ENCODE results near the gene LRP4. TPM values are rescaled to one million over a fixed set of nuclear protein-coding genes. Genes with fewer than 3 reads are reported as not detected.
A peak's percentile ranks its signal among the peaks of the same experiment; 100 is the strongest.
"Not testable (repeated sequence)": the region's sequence is repeated elsewhere in the genome, so short reads cannot be mapped to it uniquely, and the experiment has no call there.

The LRP4 gene, protein sequence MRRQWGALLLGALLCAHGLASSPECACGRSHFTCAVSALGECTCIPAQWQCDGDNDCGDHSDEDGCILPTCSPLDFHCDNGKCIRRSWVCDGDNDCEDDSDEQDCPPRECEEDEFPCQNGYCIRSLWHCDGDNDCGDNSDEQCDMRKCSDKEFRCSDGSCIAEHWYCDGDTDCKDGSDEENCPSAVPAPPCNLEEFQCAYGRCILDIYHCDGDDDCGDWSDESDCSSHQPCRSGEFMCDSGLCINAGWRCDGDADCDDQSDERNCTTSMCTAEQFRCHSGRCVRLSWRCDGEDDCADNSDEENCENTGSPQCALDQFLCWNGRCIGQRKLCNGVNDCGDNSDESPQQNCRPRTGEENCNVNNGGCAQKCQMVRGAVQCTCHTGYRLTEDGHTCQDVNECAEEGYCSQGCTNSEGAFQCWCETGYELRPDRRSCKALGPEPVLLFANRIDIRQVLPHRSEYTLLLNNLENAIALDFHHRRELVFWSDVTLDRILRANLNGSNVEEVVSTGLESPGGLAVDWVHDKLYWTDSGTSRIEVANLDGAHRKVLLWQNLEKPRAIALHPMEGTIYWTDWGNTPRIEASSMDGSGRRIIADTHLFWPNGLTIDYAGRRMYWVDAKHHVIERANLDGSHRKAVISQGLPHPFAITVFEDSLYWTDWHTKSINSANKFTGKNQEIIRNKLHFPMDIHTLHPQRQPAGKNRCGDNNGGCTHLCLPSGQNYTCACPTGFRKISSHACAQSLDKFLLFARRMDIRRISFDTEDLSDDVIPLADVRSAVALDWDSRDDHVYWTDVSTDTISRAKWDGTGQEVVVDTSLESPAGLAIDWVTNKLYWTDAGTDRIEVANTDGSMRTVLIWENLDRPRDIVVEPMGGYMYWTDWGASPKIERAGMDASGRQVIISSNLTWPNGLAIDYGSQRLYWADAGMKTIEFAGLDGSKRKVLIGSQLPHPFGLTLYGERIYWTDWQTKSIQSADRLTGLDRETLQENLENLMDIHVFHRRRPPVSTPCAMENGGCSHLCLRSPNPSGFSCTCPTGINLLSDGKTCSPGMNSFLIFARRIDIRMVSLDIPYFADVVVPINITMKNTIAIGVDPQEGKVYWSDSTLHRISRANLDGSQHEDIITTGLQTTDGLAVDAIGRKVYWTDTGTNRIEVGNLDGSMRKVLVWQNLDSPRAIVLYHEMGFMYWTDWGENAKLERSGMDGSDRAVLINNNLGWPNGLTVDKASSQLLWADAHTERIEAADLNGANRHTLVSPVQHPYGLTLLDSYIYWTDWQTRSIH (N-terminal part only)
- 2.5 TPM for total RNA-seq

DNA sequence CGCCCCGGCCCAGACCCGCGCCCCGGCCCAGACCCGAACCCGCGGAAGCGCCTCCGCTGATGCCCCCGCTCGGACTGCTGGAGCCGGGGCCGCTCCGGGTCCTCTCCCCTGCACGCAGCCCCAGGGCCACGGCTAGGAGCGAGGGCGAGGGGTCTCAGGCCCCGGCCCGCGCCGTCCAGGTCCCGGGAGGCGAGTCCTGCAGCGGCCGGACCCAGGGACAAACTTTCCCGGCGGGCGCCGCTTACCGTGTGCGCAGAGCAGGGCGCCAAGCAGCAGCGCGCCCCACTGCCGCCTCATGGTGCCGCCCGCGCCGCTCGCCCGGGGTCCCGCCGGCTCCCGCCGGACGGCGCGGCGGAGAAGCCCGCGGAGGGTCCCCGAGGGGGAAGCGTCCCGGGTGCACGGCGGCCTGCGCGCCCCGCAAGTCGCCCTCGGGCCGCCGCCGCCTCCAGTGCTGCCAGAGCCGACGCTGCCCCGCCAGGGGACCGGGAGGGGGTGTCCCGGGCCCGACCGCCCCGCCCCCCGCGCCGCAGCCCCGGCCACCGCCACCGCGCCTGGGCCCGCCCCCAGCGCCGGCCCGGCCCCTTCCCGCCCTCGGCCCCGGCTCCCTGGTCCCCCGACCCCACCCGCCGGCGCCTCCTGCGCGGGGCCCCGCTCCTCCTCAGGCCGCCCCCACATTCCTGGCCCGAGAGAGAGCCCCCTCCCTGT is at the start of gene LRP4:
TSS of gene LRP4 (minus strand) at position 468 of the 705 bp plus-strand sequence. CDS start at position 297, 171 bp downstream.
- peak; percentile 32 for ATAC-seq

DNA sequence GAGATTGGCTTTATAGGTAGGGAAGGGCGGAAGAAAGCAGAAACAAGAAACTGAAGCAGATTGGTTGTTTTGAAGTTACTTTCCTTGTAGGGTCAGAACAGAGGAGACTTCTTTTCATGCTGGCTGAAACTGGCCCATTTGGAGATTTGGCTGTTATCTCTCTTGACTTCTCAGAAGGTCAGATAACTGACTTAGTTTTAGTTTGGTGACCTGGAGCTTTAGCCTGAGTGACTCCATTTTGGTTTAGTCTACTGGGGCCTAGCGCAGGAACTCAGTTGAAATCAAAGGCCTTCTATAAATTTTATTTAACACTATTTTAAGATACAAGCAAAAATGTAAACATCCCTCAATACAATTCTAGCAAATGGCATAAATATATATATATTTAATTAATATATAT is 49.6 kb upstream of the LRP4 start:
- ATAC-seq: no peak

DNA sequence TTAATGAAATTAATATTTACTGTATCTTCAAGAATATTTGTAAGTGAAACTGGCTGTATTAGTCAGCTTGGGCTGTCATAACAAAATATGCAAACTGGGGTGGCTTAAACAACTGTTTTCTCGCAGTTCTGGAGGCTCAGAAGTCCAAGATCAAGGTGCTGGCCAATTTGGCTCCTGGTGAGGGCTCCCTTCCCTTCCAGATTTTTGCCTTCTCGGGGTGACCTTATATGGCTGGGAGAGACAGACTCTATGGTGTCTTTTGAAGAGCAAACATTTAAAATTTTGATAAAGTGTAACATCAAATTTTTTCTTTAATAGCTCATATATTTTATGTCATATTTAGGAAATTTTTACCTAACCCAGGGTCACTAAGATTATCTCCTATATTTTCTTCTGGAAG is 48.4 kb upstream of the LRP4 start:
- no peak for ATAC-seq

DNA sequence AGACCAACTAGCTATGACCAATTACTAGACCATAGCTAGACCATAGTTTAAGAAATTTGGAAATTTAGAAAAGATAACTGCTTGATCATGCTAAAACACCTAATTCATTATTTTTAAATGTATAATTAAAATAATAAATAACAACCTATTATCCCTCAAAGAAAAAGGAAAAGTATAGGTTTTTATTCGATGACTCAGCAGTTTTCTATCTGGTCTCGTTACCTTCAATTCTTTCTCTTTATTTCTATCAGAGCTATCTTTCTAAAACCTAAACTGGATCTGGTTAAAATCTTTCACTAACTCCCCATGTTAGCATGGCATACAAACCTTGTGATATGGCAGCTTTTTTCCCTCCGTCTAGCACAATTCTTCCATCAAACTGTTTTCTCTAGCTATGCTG is 45.5 kb upstream of the LRP4 start:
- ATAC-seq: no peak

DNA sequence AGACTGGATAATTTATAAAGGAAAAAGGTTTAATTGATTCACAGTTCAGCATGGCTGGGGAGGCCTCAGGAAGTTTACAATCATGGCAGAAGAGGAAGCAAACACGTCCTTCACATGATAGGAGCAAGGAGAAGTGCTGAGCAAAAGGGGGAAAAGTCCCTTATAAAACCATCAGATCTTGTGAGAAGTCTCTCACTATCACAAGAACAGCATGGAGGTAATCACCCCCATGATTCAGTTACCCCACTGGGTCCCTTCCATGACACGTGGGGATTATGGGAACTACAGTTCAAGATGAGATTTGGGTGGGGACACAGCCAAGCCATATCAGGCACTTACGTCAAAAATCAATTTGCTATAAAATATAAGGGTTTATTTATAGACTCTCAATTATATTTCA is 43.5 kb upstream of the LRP4 start:
- ATAC-seq: not testable (repeated sequence)

DNA sequence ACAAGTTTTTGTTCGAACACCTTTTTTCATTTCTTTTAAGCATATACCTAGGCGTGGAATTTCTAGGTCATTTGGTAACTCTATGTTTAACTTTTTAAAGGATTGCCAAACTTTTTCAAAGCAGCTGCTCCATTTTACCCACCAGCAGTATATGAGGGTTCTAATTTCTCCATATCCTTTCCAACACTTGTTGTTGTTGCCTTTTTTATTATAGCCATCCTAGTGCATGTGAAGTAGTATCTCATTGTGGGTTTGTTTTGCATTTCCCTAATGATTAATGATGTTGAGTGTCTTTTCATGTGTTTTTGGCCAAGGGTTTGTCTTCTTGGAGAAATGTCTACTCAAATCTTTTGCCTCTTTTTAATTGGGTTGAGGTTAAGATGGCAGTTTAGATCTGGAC is 42.7 kb upstream of the LRP4 start:
- no peak for ATAC-seq

DNA sequence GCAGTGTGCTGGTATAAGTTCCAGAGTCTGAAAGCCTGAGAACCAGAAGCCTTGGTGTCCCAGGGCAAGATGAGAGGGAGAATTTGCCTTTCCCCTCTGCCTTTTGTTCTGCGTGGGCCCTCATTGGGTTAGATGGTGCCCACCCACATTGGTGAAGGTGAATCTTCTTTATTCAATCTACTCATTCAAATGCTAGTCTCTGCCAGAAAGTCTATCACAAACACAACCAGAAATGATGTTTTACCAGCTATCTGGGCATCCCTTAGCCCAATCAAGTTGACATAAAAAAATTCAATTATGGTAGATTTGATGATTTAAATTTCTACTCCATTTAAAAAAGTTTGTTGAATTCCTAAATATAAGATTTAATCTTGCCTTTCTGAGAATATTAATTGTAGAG is 40.4 kb upstream of the LRP4 start:
- ATAC-seq: no peak

DNA sequence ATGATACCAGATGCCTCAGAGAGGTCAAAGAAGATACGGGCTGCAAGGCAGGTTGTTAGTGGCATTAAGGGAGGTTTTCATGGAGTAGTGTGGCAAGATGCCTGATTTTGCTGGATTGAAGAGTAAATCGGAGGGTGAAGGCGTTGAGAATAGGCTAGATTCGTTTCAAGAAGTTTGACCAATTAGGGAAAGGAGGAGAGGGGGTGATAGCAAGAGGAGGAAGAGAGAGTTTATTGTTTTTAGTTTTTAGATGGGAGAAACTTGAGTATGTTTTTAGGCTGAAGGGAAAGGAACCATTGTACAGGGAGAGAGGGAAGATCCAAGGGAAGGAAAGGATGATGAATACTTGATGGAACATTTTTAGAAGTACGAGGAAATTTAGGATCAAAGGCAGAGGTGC is 34.7 kb upstream of the LRP4 start:
- ATAC-seq: no peak

DNA sequence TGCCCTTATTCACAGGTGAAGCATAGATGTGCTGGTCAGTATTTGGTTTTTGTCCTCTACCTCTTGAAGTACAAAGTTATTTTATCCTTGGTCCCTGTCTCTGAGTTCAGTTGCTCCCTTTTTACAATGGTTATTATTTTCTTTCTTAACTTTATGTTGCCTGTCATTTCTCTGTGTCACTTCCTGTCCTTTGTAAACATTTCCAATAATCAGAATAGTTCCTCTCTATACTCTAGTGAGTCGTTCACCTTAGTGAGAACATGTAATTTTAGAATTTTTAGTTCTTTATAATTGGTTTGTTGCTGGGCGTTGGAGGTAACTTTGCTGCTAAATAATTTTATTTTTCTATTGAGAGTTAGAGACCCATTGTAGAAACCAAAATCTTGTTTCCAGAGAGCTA is 34.2 kb upstream of the LRP4 start:
- ATAC-seq: no peak

DNA sequence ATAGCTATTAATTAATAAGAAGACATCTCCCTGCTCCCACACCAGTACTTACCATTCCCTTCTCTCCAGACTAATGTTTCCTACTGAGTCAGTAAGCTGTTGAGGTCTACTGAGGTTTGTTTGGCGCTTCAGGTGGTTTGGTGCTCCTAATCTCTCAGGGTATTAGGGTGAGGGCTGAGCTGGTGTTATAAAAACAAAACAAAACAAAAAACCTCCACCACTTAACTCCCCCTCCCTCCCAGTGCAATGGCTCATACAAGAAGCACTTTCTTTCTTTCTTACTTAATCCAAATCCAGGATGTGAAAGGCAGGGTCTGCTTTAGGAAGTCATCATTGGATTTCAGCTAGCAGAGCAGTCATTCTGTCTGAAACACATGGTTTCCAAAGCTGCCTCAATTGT is 33.5 kb upstream of the LRP4 start:
- no peak for ATAC-seq

DNA sequence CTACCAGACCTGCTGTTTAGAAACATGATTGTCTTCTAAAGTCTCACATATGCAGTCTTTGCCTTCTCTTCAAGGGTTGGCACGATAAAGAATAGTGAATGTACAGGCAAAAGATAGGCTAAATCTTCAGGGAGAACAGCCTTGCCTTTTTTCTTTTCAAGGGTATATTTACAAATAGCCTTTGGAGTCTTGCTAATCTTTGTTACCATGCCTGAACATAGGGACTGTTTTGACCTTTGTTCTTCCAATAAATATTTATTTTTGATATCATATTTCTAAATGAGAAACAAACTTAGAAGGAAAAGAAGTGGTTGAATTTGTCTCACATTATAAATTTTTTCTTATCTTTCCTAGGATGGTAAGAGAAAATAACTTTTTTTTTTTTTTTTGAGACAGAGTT is 30.9 kb upstream of the LRP4 start:
- no peak for ATAC-seq

DNA sequence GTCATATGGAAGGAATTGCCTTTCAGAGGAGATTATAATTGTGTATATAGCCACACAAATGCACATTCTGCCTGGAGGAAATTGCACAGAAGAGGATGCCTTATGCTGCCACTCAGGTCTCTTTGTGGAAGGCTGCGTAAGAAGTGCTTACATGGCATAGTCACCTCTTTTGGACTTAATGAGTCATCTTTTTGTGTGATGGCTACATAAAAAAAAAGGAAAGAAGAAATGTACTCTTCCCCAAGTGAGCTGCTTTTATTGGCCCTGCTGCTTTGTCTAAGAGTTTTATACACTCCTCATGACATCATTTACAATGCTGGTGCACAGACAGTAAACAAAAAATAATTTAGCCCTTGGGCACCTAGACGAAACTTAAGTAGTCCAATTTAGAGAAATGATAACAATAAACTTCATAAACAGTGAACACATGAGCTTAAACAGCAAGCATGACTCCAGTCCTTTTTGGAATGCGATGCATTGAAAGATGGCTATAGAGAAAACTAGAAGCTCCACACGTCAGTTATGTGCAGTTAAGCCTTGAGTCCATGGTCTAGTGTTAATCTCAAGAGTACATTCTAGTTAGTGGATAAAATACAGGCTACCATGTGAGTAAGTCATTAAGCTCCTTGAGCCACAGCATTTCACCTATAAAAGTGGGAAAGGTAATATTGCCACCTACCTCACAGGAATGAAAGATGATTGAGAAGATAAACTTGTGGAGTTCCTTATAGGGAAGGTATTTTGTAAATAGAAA is 30.2 kb upstream of the LRP4 start:
- peak; percentile 93 for ATAC-seq

DNA sequence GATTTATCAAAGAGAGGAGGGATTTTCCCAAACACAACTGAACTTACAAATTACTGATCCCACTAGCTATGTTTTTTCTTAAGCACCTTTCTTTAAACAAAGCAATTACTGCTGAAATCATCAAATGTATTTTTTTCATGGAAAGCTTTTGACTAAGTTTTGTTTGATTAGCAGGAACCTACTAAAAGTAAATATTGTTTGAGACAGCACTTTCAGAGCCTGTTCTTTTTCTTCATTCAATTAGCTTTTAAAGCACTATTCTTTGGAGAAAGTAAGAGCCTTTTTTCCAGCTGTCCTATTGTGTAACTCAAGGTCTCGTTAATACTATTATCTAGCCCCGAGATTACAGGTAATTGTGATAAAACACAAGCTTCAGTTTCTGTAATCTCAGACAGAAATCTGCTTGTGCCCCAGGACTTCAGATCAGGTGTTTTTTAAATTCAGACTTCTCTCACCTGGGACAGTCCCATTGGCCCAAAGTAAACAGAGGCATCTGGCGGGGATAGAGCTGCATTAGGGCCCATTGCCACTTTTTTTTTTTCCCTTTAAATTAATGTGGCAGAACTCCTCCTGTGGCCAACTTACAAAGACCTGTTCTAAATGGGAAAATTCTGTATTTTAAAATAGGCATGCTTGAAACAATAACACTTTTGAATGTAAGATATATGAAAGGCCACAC is 29.2 kb upstream of the LRP4 start:
- no peak for ATAC-seq

DNA sequence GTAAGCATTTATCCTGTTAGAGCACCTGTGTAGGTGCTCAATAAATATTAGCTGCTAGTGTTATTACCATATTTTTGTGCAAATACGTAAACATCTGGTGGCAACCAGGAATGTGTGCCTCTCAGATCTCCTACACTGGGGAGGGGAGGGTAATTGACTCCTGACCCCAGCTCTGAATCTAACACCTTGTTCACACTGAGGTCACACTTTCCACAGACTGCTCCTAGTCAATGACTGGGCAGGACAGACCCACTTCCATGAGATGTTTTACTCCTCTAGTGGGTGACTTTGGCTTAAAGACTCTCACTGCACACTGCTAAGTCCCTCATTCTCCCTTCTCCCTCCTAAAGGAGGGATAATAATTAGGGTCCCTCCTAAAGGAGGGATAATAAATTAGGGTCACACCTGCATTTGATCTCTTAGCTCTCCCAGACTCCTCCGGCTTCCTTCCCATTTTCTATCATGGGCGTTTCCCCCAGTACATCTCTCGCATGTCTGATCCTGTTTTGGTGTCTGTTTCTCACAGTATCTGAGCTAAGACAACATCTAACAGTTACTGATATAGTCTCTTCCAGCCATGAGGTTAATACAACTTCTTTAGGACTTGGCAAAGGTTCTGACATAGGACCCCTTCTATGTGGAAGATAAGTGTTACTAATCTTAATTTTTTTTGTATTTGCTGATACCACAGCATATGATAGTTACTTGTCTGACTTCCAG is 26.2 kb upstream of the LRP4 start:
- ATAC-seq: no peak

DNA sequence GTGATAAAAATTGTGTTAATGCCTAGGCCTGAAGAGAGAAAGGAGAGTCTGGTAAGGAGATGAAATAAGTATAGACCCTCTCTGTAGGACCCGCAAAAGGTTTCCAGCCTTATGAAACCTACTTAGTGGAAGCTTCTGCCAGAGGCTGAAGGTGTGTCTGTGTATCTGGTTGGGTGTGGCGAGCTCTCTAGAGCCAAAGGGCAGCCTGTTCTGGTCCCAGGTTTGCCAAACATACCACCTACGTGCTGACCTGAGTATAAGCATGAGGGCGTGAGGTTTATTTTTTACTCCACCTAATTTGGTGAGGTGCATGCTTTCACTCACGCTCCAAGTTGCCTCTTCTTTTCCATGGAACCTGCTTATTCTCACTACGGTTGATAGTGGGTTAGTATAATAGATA is 23.8 kb upstream of the LRP4 start:
- peak; percentile 83 for ATAC-seq

DNA sequence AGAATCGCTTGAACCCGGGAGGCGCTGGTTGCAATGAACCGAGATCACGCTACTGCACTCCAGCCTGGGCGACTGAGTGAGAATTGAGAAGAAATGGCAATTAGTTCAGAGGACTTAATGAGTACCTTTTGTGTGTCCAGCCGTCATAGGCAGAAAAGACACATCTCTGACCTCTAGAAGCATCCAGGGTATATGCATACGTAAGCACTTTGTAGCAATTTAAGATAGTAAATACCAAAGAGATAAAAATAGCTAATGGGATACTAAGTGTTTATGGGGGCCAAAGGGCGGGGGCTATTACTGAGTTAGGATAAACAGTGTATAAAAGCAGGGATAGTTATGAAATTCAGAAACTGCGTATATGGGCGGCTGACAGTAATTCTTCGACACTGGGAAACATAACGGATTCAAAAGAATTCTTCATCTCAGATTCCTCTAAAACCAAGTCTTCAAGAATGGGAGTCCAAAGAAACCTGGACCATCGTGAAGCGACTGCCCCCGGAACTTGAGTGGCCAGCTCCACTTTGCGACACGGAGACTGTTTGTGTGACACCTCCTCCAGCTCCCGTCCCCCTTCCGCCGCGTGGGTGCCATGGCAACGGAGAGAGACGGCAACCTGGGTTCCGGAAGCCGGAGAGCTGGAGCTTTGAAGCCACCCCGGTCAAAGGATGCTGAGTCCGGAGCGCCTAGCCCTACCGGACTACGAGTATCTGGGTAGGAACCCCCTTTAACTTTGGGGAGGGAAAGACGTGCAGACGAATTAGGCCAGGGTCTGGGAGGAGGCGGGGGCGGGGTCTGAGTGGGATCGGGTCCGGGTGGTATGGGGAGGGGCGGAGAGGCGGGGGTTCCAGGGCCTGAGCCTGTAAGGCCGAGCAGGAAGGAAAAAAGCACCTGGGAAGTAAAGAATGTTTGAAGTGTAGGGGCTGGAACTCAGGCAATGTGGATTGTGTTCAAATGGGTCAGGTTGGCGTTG is 18.1 kb upstream of the LRP4 start, which contains the start of gene CSTPP1:
TSS of gene CSTPP1 (plus strand) at position 624 of the 973 bp plus-strand sequence. CDS start at position 669, 45 bp downstream.
- peak; percentile 97 for ATAC-seq

DNA sequence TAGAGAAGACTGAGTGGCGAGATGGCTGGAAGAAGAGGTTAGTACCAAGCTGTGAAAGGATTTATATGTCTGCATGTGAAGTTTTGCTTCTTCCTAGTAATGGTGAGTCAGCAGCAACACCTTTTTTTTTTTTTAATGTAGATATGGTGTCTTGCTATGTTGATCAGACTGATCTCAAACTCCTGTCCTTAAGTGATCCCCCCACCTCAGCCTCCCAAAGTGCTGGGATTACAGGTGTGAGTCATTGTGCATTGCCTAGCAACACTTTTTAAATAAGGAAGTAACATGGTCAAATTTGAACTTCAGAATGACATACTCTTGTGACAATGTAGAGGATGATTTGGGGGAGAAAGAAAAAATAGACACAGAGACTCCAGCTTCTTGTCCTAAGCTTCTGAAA is 11.7 kb upstream of the LRP4 start:
- ATAC-seq: peak; percentile 44

DNA sequence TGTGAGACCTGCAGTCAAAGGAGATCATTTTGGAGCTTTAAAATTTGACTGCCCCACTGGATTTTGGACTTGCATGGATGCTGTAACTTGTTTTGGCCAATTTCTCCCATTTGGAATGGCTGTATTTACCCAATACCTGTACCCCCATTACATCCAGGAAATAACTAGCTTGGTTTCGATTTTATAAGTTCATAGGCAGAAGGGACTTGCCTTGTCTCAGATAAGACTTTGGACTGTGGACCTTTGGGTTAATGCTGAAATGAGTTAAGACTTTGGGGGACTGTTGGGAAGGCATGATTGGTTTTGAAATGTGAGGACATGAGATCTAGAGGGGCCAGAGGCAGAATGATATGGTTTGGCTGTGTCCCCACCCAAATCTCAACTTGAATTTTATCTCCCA is 10.4 kb upstream of the LRP4 start:
- ATAC-seq: not testable (repeated sequence)

DNA sequence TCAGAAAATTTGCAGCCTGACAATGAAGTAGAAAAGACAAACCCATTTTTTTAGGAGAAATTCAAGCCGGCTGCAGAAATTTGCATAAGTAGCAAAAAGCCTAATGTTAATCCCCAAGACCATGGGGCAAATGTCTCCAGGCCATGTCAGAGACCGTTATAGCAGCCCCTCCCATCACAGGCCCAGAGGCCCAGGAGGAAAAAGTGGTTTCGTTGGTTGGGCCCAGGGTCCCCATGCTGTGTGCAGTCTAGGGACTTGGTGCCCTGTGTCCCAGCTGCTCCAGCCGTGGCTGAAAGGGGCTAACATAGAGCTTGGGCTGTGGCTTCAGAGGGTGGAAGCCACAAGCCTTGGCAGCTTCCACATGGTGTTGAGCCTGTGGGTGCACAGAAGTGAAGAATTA is 9.6 kb upstream of the LRP4 start:
- ATAC-seq: not testable (repeated sequence)
